ENCODE measurements around the gene MAP4K4. TPM values are rescaled to one million over a fixed set of nuclear protein-coding genes. Genes with fewer than 3 reads are reported as not detected.
"Not testable (repeated sequence)": the region's sequence is repeated elsewhere in the genome, so short reads cannot be mapped to it uniquely, and the experiment has no call there.

The MAP4K4 gene
- total RNA-seq, 1 donor from 2014 or later: 48.0 TPM

DNA sequence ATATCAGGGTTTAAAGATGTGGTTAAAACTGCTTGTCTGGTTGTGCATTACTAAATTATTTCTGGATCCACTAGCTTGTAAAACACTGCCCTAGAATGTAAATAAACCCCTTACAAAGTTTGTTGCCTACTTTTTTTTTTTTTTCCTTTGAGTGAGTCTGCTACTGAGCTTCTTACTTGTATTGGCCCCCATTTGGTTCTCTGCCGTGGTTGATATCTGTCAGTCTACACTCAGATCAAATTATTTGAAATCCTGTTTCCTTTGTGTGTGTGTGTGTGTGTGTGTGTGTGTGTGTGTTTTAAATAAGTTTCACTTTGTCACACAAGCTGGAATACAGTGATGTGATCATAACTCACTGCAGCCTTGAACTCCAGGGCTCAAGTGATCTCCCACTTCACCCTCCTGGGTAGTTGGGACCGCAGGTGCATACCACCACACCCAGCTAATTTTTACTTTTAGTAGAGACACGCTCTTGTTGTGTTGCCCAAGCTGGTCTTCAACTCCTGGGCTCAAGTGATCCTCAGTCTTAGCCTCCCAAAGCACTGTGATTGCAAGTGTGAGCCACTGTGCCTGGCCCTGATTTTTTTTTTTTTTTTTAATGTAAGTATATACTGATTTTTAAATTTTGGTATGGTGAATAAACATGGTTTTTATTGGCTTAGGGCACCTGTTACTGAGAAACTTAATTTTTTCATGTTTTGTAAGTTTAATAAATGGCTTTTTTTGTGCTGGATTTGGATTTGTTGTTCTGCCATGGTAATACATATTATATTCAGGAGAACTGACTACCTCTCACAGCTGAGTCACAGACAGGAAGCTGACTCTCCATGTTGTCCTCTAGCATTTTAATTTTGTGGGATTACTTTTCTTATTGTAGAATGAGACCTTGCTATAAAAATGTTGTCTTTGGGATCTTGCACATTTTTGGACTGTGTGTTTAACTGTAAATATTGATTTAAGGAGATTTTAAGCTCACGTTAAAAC, 48.5 kb downstream of the MAP4K4 start:
- intact Hi-C loops (cut with DNase I): no loop called here
- Histone ChIP-seq H3K27ac (peak overlapping the region; percentile 64 to 72), H3K9me3 (no peaks in the 10 kb centered on the region), H3K27me3 (no peaks in the 10 kb centered on the region), H3K4me3 (no peak overlapping the region), H3K4me1 (peaks cover 3 to 39% of the 10 kb centered on the region in 2 donors), H3K36me3 (no peaks in the 10 kb centered on the region)
- no peak for DNase-seq (ENCODE audit: low spot score in 2 of 2)
- no peak for TF ChIP-seq CTCF (IDR thresholded peaks at IDR 0.05)

- no peaks in the 10 kb centered on the region for H3K27me3 ChIP-seq
- intact Hi-C loops (cut with DNase I): no loop called here
- no peaks in the 10 kb centered on the region for H3K9me3 ChIP-seq
- H3K4me1 ChIP-seq: peaks cover 11 to 37% of the 10 kb centered on the region in 2 donors
- no peak for DNase-seq (ENCODE audit: low spot score in 2 of 2)
- H3K27ac ChIP-seq: no peak overlapping the region
- no peak overlapping the region for H3K4me3 ChIP-seq
- TF ChIP-seq CTCF (IDR thresholded peaks at IDR 0.05): no peak
- H3K36me3 ChIP-seq: no peaks in the 10 kb centered on the region
Observed at GRCh38 chr2:101748000-101748399, 50.5 kb downstream of the MAP4K4 start.

DNA sequence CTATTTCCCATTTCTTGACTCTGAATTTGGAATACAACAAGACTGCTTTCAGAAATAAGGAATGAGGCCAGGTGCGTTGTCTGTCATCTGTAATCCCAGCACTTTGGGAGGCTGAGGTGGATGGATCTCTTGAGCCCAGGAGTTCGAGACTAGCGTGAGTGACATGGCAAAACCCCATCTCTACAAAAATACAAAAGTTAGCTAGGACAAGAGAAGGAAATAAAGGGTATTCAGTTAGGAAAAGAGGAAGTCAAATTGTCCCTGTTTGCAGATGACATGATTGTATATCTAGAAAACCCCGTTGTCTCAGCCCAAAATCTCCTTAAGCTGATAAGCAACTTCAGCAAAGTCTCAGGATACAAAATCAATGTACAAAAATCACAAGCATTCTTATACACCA, 51.0 kb downstream of the MAP4K4 start:
- DNase-seq (ENCODE audit: low spot score in 2 of 2); H3K27ac ChIP-seq; intact Hi-C loops (cut with DNase I); H3K4me3 ChIP-seq; H3K36me3 ChIP-seq; H3K9me3 ChIP-seq; H3K27me3 ChIP-seq: not testable (repeated sequence)
- H3K4me1 ChIP-seq: peaks cover 11 to 37% of the 10 kb centered on the region in 2 donors

DNA sequence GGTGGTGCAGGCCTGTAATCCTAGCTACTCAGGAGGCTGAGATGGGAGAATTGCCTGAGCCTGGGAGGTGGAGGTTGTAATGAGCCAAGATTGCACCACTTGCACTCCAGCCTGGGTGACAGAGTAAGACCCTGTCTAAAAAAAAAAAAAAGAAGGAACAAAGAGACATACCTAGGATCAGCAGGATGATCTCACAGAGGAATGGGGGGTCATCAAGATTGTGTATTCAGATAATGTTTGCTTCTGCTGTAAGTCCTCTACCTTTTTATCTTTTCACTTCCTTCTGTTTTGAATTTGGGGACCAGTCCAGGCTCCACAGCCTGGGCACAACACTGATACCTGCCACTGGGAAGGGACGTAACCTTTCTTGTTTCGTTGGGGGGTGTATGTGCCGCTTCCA, 53.2 kb downstream of the MAP4K4 start:
- Histone ChIP-seq H3K4me3 (no peak overlapping the region), H3K27ac (no peak overlapping the region), H3K27me3 (no peaks in the 10 kb centered on the region), H3K4me1 (peaks cover 11 to 43% of the 10 kb centered on the region in 2 donors), H3K36me3 (no peaks in the 10 kb centered on the region), H3K9me3 (no peaks in the 10 kb centered on the region)
- no peak for DNase-seq (ENCODE audit: low spot score in 2 of 2)
- TF ChIP-seq CTCF (IDR thresholded peaks at IDR 0.05): no peak
- intact Hi-C loops (cut with DNase I): no loop called here

DNA sequence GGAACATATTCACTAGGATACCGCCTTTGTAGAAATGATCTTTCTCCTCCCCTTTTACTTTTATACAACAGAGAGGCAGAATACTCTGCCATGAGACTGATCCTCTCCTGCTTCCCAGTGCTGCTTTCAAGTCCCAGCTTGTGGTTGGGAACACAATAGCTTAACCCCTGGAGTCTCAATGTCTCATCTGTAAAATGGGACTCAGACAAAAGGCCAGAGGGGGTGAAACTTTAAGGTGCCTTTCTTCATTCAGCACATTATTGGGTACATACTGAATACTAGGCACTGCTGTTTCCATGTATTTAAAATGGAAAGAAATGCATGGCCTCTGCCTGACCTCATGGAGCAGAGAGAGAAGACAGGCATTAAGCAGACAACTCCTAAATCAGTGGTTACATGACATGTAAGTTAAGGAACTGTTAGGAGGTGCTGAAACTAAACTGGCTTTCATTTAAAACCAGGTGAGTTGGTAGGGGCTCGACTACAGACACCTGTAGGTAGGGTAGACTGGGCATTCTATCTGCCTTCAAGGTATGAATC, 53.8 kb downstream of the MAP4K4 start:
- no peak for DNase-seq (ENCODE audit: low spot score in 2 of 2)

More for the DNA sequence above, 53.8 kb downstream of the MAP4K4 start:
- H3K4me3 ChIP-seq: no peak overlapping the region
- peak overlapping the region in 1 of 2 donors; percentile 8 for H3K27ac ChIP-seq
- no peaks in the 10 kb centered on the region for H3K27me3 ChIP-seq
- peaks cover 8 to 37% of the 10 kb centered on the region in 2 donors for H3K4me1 ChIP-seq
- no peak for TF ChIP-seq CTCF (IDR thresholded peaks at IDR 0.05)
- no peaks in the 10 kb centered on the region for H3K9me3 ChIP-seq
- no peaks in the 10 kb centered on the region for H3K36me3 ChIP-seq
- intact Hi-C loops (cut with DNase I): no loop called here
